Thyroid gland (tissue), 4 donors: Measurements from ENCODE around the gene EML1.

Experiments
- CTCF ChIP-seq, 6 experiments: fragments of 200-600 bp in 3 of 6; fragments of 450-650 bp in 3 of 6; sonication (generic) in 3 of 6; IDR thresholded peaks; one replicate each; pipeline ENCODE4 v1.5.1; 2016 to 2019; ENCODE audit warnings: antibody characterized with exemption in 6 of 6, mild to moderate bottlenecking in 2 of 6, inconsistent platforms in 1 of 6, moderate library complexity in 1 of 6
- POLR2A ChIP-seq, 2 donors: fragments of 450-650 bp; IDR thresholded peaks; one replicate each; pipeline ENCODE4 v1.6.1; 2017; ENCODE audit warnings: antibody characterized with exemption in 2 of 2, mild to moderate bottlenecking in 2 of 2, moderate library complexity in 1 of 2

- TF ChIP-seq POLR2A (IDR thresholded peaks at IDR 0.05), result no peak
- TF ChIP-seq CTCF (IDR thresholded peaks at IDR 0.05), result no peak
Observed at GRCh38 chr14:99792551-99793212, 531 bp upstream of the EML1 start.
